HG02623 (cell line): ENCODE results near the gene MAGI1.

Experiments
- ATAC-seq: cut with Tn5 transposase; IDR thresholded peaks from one replicate; pipeline ENCODE4 v1.9.1; 2021; ENCODE audit warnings: moderate library complexity; ENCODE audit not compliant: unreplicated experiment

The MAGI1 gene

DNA sequence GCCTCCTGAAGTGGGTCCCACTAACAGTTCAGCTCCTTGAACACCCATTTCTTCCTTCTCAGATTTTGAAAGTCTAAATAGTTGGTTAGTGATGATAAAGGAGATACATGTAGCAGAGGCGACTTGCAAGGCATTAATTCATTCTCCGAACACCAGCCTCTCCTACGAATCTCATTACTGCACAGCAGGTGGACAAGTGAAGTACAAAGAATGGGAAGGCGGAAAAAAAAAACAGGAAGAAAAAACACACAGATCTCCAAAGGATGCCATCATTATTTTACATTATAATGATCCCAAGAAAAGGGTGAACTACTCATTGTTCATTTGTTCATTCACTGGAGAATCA is 276.5 kb downstream of the MAGI1 start:
- ATAC-seq: no peak

- ATAC-seq: no peak
Measured at GRCh38 chr3:65761446-65762234, 277.1 kb downstream of the MAGI1 start.

DNA sequence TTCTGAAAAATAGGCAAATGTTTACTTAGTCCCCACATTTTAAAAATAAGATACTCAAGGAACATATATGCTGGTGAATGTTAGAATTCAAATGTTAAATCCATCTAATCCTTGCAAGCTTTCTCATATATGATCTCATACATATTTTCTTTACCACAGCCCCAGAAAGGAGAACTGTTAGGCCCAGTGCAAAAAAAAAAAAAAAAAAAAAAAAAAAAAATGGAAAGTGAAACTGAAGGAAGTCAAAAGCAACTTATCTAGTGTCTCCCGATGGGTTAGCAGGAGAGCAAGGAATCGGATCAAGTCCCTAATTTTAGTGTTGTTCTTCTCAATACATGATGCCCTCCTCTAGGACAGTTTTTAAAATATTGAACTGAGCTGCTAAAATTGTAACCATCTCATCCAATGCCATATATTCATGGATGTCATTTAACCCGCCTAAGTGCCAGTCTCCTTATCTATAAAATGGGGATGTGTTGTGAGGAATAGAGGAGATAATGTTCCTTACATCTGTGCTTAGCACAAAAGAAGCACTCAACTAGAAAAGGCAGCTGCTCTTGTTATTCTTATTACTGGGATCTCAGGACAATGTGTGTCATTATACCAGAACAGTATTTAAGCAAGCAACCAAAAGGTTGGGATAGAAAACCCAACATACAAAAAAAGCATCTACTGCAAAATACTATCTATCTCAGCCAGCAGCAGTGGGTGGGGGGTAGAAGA is 279.7 kb downstream of the MAGI1 start:
- no peak for ATAC-seq

DNA sequence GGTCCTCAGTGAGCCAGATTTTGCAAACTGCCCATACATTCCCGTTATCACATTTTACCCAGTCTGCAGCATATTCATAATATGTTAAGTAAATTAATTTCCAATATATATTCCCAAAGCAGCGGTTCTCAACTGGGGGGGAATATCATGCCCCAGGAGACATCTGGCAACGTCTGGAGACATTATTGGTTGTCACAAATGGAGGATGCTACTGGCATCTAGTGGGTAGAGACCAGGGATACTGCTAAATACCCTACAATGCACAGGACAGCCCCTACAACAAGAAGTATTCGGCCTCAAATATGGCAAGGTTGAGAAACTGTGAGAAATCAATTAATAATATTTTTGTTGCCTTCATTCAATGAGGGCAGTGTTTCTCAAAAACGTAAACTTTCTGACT is 280.3 kb downstream of the MAGI1 start:
- ATAC-seq: no peak

DNA sequence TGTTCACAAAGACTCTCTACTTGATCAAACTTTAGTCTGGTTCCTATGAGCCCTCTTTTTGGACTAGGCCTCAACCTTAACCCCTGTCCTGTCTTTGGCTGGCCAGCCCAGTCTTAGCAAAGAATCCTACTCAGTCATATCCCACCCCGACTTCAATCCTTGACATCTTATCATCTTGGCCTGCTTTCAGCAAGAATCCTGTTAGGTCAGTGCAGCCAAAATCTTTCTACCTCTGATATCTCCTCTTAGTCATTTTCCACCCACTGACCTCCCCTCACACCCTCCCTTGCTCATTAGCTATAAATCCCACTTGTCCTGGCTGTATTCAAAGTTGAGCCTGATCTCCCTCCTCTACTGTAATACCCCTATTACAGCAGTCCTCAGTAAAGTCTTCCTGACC is 286.1 kb downstream of the MAGI1 start:
- no peak for ATAC-seq

GRCh38 chr3:65751123-65751700 is 287.5 kb downstream of the MAGI1 start:
- peak; percentile 52 for ATAC-seq

- ATAC-seq: no peak
Measured at GRCh38 chr3:65749066-65749465, 289.7 kb downstream of the MAGI1 start.

DNA sequence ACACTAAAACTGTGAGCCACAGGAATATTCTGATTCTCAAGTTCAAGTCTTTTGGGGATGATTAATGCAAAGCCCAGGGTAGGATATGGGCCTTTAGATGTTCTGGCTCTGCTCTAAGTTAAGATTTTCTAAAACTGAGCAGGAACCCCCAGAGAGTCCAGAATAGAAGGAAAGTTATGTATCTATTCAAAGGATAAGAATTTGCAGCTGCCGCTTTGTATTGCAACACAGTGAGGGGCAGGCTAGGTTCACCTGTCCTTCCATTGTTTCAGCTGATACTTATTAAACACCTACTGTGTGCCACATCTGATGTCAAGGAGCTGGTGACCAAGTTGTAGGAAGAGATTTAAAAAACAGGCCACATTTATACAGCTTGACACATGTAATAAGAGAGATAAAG is 290.4 kb downstream of the MAGI1 start:
- no peak for ATAC-seq

DNA sequence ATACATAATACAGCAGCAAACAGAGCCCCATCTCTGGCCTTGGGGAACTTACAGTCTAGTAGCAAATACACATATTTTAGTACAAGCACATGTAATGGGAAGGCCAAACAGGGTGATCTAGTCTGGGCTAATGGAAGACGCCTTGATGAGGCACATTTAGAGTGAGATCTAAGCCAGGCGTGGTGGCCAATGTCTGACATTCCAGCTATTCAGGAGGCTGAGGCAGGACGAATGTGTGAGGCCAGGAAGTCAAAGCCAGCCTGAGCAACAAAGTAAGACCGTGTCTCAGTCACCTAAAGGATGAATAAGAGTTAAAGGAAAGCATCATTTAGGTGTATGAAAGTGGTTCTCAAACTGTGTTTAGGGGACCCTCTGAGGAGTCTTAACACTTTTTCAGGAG is 291.9 kb downstream of the MAGI1 start:
- no peak for ATAC-seq

GRCh38 chr3:65745306-65745705 is 293.4 kb downstream of the MAGI1 start:
- no peak for ATAC-seq

- no peak for ATAC-seq
Measured at GRCh38 chr3:65742914-65743313, 295.8 kb downstream of the MAGI1 start.

GRCh38 chr3:65741540-65741939 is 297.2 kb downstream of the MAGI1 start:
- no peak for ATAC-seq

DNA sequence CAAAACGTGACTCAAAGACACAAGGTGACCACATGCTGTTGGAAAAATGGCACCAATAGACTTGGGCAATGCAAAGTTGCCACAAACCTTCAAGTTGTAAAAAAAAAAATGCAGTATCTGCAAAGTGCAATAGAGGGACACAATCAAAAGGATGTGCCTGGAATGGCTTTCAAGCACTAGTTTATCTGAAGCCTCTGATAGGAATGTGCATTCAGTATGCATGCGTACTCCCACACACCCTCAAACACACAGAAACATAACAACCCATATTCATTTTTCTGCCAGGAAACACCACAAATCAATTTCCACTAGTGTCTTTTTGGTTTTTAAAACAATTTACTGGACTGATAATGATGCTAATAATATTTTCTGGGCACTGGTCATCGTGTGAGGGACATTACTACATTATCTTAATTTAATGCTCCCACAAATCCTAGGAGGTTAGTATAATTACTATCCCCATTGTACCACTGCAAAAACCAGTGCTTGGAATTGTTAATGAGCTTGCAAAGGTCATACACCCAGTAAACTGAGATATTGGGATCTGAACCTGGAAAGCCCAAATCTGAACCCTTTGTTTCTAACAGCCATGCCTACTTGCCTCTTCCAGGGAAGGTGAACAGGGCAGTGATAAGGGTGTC is 298.7 kb downstream of the MAGI1 start:
- no peak for ATAC-seq

DNA sequence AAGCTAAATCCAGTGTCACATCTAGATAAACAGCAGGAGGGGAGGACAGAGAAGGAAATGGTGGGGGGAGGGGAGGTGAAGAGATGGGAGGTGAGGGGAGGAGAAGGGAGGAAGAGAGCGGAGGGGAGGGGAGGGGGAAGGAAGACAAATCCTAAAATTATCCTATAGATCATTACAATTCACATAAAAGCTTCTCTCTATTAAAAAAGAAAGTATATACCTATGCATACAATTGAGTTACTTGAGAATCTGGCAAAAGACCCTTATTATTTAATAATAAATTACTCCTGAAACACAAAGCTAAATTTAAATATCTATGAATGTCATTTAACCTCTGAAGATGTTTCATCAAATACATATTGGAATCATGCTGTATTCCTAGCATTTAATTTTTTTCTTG is 303.9 kb downstream of the MAGI1 start:
- ATAC-seq: no peak

DNA sequence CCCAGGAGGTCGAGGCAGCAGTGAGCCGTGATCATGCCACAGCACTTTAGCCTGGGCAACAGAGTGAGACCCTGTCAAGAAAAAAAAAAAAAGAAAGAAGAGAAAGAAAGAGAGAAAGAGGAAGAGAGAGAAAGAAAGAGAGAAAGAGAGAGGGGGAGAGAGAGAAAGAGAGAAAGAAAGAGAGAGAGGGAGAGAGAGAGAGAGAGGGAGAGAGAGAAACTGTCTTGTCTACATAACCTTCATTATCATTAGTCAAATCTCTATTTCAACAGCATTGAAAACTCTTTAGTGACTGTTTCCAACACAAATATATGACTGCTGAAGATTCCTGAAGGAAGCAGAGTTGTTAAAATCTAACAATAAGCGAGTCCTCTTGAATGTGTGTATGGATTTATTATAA is 304.3 kb downstream of the MAGI1 start:
- no peak for ATAC-seq

GRCh38 chr3:65733459-65733858 is 305.3 kb downstream of the MAGI1 start:
- ATAC-seq: no peak

DNA sequence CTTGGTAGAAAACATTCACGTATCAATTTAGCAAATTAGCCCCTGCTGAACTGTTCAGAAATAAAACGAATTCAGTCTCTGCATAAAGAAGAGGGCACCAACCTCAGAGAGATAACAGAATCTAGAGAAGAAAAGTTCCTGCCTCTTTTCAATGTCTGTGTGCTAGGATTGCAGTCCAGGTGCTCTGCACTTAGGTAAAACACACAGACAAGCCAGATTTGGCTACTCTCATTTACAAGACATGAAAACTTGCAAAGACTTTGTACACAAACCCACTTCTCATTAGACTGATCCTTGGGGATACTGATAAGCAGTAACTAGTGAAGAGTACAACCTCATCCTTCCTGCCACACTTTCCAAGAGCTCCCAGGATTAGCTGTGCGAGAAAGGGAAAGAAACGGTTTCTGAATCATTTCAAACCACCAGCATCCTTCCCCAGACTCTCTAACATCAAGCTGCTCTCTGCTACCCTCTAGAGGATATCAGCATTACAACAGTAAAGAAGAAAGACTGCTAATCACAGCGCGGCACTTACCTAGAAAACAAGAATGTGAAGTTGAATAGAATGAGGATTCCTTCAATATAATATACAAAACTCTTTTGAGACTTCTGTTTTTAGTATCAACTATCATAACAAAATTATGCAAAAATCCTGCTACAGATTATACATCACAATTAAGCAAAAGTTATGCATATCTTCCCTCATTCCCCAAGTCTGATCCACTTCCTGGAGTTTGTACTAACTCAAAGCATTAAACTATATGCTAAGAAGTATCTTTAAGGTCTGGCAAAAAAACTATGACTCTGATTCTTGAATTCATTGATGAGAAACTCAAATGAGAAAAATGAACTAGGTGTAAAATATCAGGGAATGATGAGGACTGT is 306.4 kb downstream of the MAGI1 start:
- ATAC-seq: peak; percentile 96

DNA sequence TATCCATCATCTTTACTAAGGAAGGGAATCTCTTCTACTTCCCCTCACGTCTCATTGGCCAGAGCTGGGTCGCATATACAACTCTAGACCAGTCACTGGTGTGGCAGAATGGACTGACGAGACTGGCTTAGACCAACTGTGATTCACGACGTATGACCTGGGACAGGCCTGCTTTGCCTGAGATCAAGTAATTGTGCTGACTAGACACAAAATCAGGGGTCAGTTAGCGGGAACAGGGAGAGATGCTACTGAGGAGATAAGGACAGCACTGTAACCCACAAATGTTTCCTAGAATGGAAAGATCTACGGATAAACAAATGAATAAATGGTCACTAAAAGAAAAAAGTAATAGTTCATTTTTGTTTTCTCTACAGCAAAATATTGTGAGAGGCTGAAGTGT is 308.3 kb downstream of the MAGI1 start:
- ATAC-seq: no peak

DNA sequence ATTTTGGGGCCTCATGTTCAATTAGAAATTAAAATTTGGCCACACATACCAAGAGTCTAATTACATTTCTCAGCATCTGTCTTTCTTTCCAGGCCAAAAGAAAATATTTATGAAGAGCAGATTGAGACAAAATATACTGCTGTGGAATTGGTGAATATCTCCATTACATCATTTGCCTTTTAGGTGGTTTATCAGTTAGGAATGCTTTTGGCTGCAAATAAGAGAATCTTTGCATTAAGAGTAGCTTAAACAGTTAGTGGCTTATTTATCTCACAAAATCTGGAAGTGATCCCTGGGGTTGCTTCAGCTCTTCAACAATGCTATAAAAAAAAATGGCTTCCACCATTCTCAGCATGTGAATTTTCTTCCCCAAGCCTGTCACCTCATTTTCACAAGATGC is 308.7 kb downstream of the MAGI1 start:
- ATAC-seq: no peak

DNA sequence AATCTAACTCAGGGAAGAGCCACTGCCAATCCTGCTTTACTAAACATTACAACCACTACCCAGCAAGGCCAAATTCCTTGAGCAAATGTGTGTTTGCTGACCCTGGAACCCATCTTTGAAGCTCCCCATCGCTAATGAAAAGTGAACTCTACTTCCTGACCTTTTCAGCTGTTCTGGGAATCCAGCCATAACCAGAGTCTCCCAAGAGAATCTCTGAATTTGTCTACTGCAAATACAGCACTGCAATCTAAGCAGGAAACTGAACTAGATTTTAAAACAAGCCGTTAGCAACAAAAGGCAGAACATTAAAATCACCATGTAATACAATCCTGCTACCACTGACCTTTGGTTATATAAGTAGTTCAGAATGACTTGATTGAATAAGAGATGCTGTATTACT is 309.2 kb downstream of the MAGI1 start:
- ATAC-seq: no peak

- ATAC-seq: no peak
Measured at GRCh38 chr3:65728138-65728537, 310.6 kb downstream of the MAGI1 start.
